Small intestine (tissue), 7 donors: ENCODE measurements around the gene LRG1. TPM values are rescaled to one million over a fixed set of nuclear protein-coding genes. Genes with fewer than 3 reads are reported as not detected.
A peak's percentile ranks its signal among the peaks of the same experiment; 100 is the strongest.

ENCODE experiments used
- DNase-seq, 2 donors: peaks; one replicate each; pipeline versions ENCODE4 v3.0.0 to v3.0.0-alpha.2; 2013
- FAIRE-seq: peaks from 2 replicates; lab custom pipeline; 2012; peaks lifted over from hg19 to GRCh38; lab: Jason Lieb, UNC
- H3K27ac ChIP-seq, 3 donors: one replicate each; pipeline ENCODE4 v1.5.1; 2013; ENCODE audit warnings: low read length in 2 of 3, mild to moderate bottlenecking in 2 of 3, control low read depth in 1 of 3, inconsistent platforms in 1 of 3, low read depth in 1 of 3, moderate library complexity in 1 of 3
- H3K27me3 ChIP-seq, 3 donors: one replicate each; pipeline ENCODE4 v1.6.1; 2013; ENCODE audit warnings: low read length in 3 of 3, inconsistent platforms in 1 of 3; ENCODE audit not compliant: control insufficient read depth in 3 of 3, insufficient read depth in 3 of 3
- H3K36me3 ChIP-seq, 3 donors: one replicate each; pipeline ENCODE4 v1.6.1; 2013; ENCODE audit warnings: low read length in 3 of 3, inconsistent platforms in 1 of 3, low read depth in 1 of 3, mild to moderate bottlenecking in 1 of 3, moderate library complexity in 1 of 3; ENCODE audit not compliant: control insufficient read depth in 3 of 3, insufficient read depth in 2 of 3
- H3K4me1 ChIP-seq, 3 donors: one replicate each; pipeline ENCODE4 v1.6.1; 2013; ENCODE audit warnings: low read length in 2 of 3, inconsistent platforms in 1 of 3, low read depth in 1 of 3, mild to moderate bottlenecking in 1 of 3, moderate library complexity in 1 of 3; ENCODE audit not compliant: control insufficient read depth in 3 of 3, insufficient read depth in 2 of 3
- H3K4me3 ChIP-seq, 3 donors: one replicate each; pipeline ENCODE4 v1.5.1; 2013; ENCODE audit warnings: low read length in 3 of 3, control low read depth in 1 of 3, inconsistent platforms in 1 of 3, low read depth in 1 of 3, mild to moderate bottlenecking in 1 of 3, moderate library complexity in 1 of 3
- H3K9me3 ChIP-seq, 2 donors: one replicate each; pipeline ENCODE4 v1.6.1; 2013; ENCODE audit warnings: low read depth in 1 of 2, low read length in 1 of 2; ENCODE audit not compliant: control insufficient read depth in 2 of 2, insufficient read depth in 1 of 2
- WGBS, 3 donors: extraction: QIAGEN DNeasy Blood & Tissue Kit; methylation state at CpG; one replicate each; pipeline ENCODE4 v1.1.7; 2013; 5-methylcytosine and 5-hydroxymethylcytosine counted together
- polyA plus RNA-seq, 4 donors: library from polyadenylated mRNA; stranded (reverse) in 3 of 4; unstranded in 1 of 4; fragments of 200-250 nt in 3 of 4; fragments of 120-200 nt in 1 of 4; gene quantifications; one replicate each; pipeline versions ENCODE4 v1.2.1 to v1.2.3, GENCODE V29; 2013
- donor health status: healthy with polysubstance abuse.
- donor health status: control.
- donor health status: control.
- donor health status: Bipolar disorder and iron deficiency.
- donor health status: healthy.

Gene LRG1
- polyA plus RNA-seq, 4 donors = 0.67 to 9.8 (median 2.6) TPM

DNA sequence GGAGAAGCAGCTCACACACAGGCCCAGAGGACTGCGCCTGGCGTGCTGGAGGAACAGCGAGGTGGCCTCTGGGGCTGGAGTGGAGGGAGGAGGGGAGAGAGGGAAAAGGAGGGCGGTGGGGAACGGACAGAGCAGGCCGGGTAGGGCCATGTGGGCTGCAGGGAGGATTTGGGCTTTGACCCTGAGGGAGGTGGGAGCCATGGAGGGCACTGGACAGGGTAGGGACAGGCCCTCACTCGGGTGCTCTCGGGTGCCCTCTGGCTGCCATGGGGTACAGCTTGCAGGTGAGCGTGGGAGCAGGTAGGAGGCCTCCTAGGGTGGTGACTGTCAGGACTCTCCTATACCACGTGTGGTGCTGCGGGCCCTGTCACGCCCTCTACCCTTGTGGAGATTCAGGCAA is 44.4 kb downstream of the LRG1 start:
- H3K4me3 ChIP-seq = no peak overlapping the region
- no peak overlapping the region for H3K27ac ChIP-seq
- no peaks in the 10 kb centered on the region for H3K9me3 ChIP-seq
- WGBS, 3 donors = 65 to 85% (median 78%) methylated on average over 10 to 12 of the region's 12 CpGs
- DNase-seq (peak in 1 of 2 donors; percentile 36), FAIRE-seq (no peak)
- no peaks in the 10 kb centered on the region for H3K27me3 ChIP-seq
- H3K36me3 ChIP-seq = peaks cover 22 to 81% (median 24%) of the 10 kb centered on the region in 3 donors
- no peaks in the 10 kb centered on the region for H3K4me1 ChIP-seq

- WGBS, 3 donors = 94 to 96% (median 95%) methylated on average over 8 of the region's 8 CpGs
- no peak for DNase-seq
Observed at GRCh38 chr19:4494691-4495064, 45.2 kb downstream of the LRG1 start.

GRCh38 chr19:4493929-4494690 is 45.7 kb downstream of the LRG1 start:
- Histone ChIP-seq H3K27ac (no peak overlapping the region), H3K4me1 (no peaks in the 10 kb centered on the region), H3K36me3 (peaks cover 19 to 81% (median 21%) of the 10 kb centered on the region in 3 donors), H3K4me3 (no peak overlapping the region), H3K27me3 (no peaks in the 10 kb centered on the region), H3K9me3 (no peaks in the 10 kb centered on the region)
- FAIRE-seq (no peak), DNase-seq (no peak)
- 96 to 97% (median 97%) methylated on average over 57 to 61 of the region's 61 CpGs for WGBS, 3 donors

More at GRCh38 chr19:4494691-4495064, 45.2 kb downstream of the LRG1 start:
- peaks cover 24 to 80% (median 24%) of the 10 kb centered on the region in 3 donors for H3K36me3 ChIP-seq
- H3K27ac ChIP-seq = no peak overlapping the region
- FAIRE-seq = no peak
- H3K27me3 ChIP-seq = no peaks in the 10 kb centered on the region
- no peaks in the 10 kb centered on the region for H3K4me1 ChIP-seq
- H3K9me3 ChIP-seq = no peaks in the 10 kb centered on the region
- H3K4me3 ChIP-seq = no peak overlapping the region

DNA sequence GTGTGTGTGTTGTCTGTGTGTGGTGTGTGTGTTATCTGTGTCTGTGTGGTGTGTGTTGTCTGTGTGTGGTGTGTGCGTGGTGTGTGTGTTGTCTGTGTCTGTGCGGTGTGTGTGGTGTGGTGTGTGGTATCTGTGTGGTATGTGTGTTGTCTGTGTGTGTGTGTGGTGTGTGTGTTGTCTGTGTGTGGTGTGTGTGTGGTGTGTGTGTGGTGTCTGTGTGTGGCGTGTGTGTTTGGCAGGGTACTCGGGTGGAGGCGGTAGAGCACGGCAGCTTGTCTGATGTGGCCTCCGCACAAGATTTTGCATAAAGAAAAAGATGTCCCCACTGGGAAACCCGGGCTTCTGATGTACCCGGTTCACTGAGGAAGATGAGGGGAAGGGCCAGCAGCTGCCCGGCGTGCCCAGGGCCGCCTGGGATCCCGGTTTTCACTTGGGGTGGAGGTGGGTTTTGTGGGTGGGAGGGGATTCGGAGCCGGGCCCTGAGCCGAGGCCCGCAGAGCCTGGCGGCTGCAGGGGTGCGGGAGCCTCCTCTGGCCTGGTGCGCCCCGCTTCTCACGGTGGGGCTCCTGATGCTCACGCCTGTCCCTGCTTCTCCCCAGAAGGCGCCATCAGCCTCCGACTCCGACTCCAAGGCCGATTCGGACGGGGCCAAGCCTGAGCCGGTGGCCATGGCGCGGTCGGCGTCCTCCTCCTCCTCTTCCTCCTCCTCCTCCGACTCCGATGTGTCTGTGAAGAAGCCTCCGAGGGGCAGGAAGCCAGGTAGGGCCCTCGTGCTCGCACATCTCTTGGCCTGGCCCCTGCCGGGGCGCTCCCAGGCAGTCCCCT is 46.5 kb downstream of the LRG1 start:
- H3K9me3 ChIP-seq = no peaks in the 10 kb centered on the region
- WGBS, 3 donors = 93 to 97% (median 95%) methylated on average over 24 to 41 of the region's 41 CpGs
- FAIRE-seq (no peak), DNase-seq (no peak)
- no peaks in the 10 kb centered on the region for H3K27me3 ChIP-seq
- no peak overlapping the region for H3K4me3 ChIP-seq
- H3K4me1 ChIP-seq = no peaks in the 10 kb centered on the region
- H3K36me3 ChIP-seq = peaks cover 19 to 83% (median 21%) of the 10 kb centered on the region in 3 donors
- H3K27ac ChIP-seq = no peak overlapping the region

DNA sequence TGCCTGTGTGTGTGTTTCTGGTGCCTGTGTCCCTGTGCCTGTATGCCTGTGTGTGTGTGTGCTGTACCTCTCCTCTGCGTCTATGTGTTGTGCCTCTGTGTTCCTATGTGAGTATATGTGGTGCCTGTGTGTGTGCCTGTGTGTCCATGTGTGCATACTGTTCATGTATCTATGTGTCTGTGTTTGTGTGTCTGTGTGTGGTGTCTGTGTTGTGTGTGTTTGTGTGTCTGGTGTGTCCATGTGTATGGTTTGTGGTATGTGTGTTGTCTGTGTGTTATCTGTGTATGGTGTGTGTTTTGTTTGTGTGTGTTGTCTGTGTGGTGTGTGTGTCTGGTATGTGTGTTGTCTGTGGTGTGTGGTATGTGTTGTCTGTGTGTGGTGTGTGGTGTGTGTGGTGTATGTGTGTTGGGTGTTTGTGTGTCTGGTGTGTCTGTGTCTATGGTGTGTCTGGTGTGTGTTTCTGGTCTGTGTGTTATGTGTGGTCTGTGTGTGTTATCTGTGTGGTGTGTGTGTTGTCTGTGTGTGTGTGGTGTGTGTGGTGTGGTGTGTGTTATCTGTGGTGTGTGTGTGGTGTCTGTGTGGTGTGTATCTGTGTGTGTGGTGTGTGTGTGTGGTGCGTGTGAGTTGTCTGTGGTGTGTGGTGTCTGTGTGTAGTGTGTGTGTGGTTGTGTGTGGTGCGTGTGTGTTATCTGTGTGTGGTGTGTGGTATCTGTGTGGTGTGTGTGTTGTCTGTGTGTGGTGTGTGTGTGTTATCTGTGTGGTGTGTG is 47.3 kb downstream of the LRG1 start:
- no peak overlapping the region for H3K27ac ChIP-seq
- peaks cover 16 to 80% (median 17%) of the 10 kb centered on the region in 3 donors for H3K36me3 ChIP-seq
- H3K4me1 ChIP-seq = no peaks in the 10 kb centered on the region
- 97 to 100% (median 98%) methylated on average over 3 of the region's 3 CpGs for WGBS, 3 donors
- H3K9me3 ChIP-seq = no peaks in the 10 kb centered on the region
- no peak for FAIRE-seq
- no peak for DNase-seq
- H3K27me3 ChIP-seq = no peaks in the 10 kb centered on the region
- no peak overlapping the region for H3K4me3 ChIP-seq

DNA sequence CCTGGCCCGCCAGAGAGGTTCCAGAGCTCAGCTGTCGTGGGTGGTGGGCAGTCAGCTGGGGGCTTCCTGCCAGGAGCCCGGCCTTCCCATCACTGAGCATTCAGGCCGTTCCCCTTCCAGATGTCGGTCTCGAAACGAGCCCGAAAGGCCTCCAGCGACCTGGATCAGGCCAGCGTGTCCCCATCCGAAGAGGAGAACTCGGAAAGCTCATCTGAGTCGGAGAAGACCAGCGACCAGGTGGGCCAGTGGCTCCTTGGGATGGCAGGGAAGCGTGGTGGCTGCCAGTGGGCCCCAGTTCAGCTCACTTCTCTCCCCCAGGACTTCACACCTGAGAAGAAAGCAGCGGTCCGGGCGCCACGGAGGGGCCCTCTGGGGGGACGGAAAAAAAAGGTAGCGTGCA is 48.4 kb downstream of the LRG1 start:
- no peak overlapping the region for H3K27ac ChIP-seq
- H3K4me1 ChIP-seq = no peaks in the 10 kb centered on the region
- H3K36me3 ChIP-seq = peaks cover 15 to 75% (median 16%) of the 10 kb centered on the region in 3 donors
- H3K27me3 ChIP-seq = no peaks in the 10 kb centered on the region
- 95 to 98% (median 97%) methylated on average over 20 to 21 of the region's 21 CpGs for WGBS, 3 donors
- no peaks in the 10 kb centered on the region for H3K9me3 ChIP-seq
- H3K4me3 ChIP-seq = no peak overlapping the region
- DNase-seq (no peak), FAIRE-seq (no peak)

DNA sequence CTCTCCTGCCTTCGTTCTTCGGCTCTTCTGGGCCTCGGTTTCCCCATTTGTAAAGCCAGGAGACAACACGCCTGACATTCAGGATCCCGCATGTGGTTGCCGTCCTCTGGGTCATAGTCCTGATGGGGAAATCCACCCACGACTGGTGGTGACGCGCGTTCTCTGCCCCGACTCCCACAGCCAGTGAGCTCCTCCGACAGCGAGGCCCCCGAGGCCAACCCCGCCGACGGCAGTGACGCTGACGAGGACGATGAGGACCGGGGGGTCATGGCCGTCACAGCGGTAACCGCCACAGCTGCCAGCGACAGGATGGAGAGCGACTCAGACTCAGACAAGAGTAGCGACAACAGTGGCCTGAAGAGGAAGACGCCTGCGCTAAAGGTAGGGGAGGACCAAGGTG is 51.3 kb downstream of the LRG1 start:
- FAIRE-seq (no peak), DNase-seq (no peak)
- Histone ChIP-seq H3K4me3 (no peak overlapping the region), H3K27me3 (no peaks in the 10 kb centered on the region), H3K4me1 (no peaks in the 10 kb centered on the region), H3K9me3 (no peaks in the 10 kb centered on the region), H3K36me3 (peaks cover 1 to 62% (median 6%) of the 10 kb centered on the region in 3 donors), H3K27ac (no peak overlapping the region)
- WGBS, 3 donors = 94 to 96% (median 96%) methylated on average over 29 of the region's 29 CpGs

GRCh38 chr19:4487572-4487971 is 52.3 kb downstream of the LRG1 start:
- H3K4me1 ChIP-seq = no peaks in the 10 kb centered on the region
- no peaks in the 10 kb centered on the region for H3K27me3 ChIP-seq
- 88 to 91% (median 91%) methylated on average over 11 of the region's 11 CpGs for WGBS, 3 donors
- FAIRE-seq (no peak), DNase-seq (no peak)
- H3K4me3 ChIP-seq = no peak overlapping the region
- no peaks in the 10 kb centered on the region for H3K9me3 ChIP-seq
- peaks cover 2 to 67% (median 6%) of the 10 kb centered on the region in 3 donors for H3K36me3 ChIP-seq
- H3K27ac ChIP-seq = no peak overlapping the region
